ENCODE data around the gene GTF3C6.

Gene GTF3C6

DNA sequence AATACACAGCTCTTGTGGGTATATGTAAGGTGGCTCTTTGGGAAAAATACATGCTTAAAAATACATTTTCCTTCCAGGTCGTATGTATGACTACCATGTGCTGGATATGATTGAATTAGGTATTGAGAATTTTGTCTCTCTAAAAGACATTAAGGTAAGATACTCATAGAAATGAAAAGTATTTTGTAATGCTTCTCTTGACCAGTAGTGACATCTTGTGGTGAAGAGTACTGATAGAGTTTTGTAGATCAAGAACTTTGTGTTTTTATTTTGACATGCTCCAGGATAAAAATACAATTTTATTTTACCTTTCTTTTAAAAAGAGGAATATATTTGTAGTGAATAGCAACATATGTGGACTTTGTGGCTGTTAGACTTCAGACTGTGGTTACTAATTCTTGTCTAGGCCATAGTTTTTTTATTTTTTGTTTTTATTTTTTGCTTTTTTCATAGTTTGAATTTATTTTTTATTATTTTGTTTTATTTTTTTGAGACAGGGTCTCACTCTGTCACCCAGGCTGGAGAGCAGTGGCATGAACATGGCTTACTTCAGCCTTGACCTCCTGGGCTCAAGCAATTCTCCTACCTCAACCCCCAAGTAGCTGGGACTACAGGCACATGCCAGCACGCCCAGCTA is 41.2 kb downstream of the GTF3C6 start:
- no peaks in the 10 kb centered on the region for H3K9me2 ChIP-seq (ENCODE audit: low read depth, low read length)
- H3K9me3 ChIP-seq (ENCODE audit: low read length): no peaks in the 10 kb centered on the region
- no peaks in the 10 kb centered on the region for H4K20me1 ChIP-seq (ENCODE audit: insufficient read depth, low read length)
- H3K27me3 ChIP-seq (ENCODE audit: insufficient read depth, low read length): no peaks in the 10 kb centered on the region
- no peak overlapping the region for H3K4me3 ChIP-seq (ENCODE audit: low read depth, low read length, poor library complexity, severe bottlenecking)
- H3K4me1 ChIP-seq (ENCODE audit: insufficient read depth, low read length, severe bottlenecking): no peaks in the 10 kb centered on the region
- no peak overlapping the region for H3K9ac ChIP-seq (ENCODE audit: low read length)
- no peak overlapping the region for H3K27ac ChIP-seq (ENCODE audit: low read depth, low read length, poor library complexity, severe bottlenecking)
- H2AFZ ChIP-seq (ENCODE audit: low read length): no peak overlapping the region
- H3K36me3 ChIP-seq (ENCODE audit: insufficient read depth, low read length): peaks cover 93% of the 10 kb centered on the region
- no peaks in the 10 kb centered on the region for H3K79me2 ChIP-seq (ENCODE audit: insufficient read depth, low read length)
- TF ChIP-seq EZH2 (IDR thresholded peaks at IDR 0.05; ENCODE audit: borderline replicate concordance, low read length): no peak
- TF ChIP-seq, protein P1, sequence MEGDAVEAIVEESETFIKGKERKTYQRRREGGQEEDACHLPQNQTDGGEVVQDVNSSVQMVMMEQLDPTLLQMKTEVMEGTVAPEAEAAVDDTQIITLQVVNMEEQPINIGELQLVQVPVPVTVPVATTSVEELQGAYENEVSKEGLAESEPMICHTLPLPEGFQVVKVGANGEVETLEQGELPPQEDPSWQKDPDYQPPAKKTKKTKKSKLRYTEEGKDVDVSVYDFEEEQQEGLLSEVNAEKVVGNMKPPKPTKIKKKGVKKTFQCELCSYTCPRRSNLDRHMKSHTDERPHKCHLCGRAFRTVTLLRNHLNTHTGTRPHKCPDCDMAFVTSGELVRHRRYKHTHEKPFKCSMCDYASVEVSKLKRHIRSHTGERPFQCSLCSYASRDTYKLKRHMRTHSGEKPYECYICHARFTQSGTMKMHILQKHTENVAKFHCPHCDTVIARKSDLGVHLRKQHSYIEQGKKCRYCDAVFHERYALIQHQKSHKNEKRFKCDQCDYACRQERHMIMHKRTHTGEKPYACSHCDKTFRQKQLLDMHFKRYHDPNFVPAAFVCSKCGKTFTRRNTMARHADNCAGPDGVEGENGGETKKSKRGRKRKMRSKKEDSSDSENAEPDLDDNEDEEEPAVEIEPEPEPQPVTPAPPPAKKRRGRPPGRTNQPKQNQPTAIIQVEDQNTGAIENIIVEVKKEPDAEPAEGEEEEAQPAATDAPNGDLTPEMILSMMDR (IDR thresholded peaks at IDR 0.05; ENCODE audit: low read length): peak; percentile 41; the same call in 1 of the 2 replicates
- H3K4me2 ChIP-seq (ENCODE audit: low read length): no peak overlapping the region
- H3F3A ChIP-seq (ENCODE audit: insufficient read depth, low read length): no peaks in the 10 kb centered on the region

DNA sequence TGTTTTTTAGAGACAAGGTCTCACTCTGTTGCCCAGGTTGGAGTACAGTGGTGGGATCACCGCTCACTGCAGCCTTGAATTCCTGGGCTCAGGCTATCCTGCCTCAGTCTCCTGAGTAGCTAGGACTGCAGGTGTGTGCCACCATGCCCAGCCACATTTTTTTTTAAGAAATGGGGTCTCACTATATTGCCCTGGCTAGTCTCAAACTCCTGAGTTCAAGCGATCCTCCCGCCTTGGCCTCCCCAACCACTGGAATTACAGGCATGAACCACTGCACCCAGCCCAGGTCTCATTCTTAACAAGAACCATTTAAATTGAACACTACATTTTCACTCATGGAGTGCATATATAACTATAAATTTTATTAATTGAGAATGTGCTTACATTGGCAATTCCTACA is 43.8 kb downstream of the GTF3C6 start:
- Histone ChIP-seq H3K27ac (ENCODE audit: low read depth, low read length, poor library complexity, severe bottlenecking) (no peak overlapping the region), H3F3A (ENCODE audit: insufficient read depth, low read length) (no peaks in the 10 kb centered on the region), H3K27me3 (ENCODE audit: insufficient read depth, low read length) (no peaks in the 10 kb centered on the region), H4K20me1 (ENCODE audit: insufficient read depth, low read length) (no peaks in the 10 kb centered on the region), H3K9me2 (ENCODE audit: low read depth, low read length) (no peaks in the 10 kb centered on the region), H3K9ac (ENCODE audit: low read length) (no peak overlapping the region), H2AFZ (ENCODE audit: low read length) (no peak overlapping the region), H3K79me2 (ENCODE audit: insufficient read depth, low read length) (no peaks in the 10 kb centered on the region), H3K9me3 (ENCODE audit: low read length) (no peaks in the 10 kb centered on the region), H3K4me1 (ENCODE audit: insufficient read depth, low read length, severe bottlenecking) (no peaks in the 10 kb centered on the region), H3K36me3 (ENCODE audit: insufficient read depth, low read length) (peaks cover 87% of the 10 kb centered on the region), H3K4me3 (ENCODE audit: low read depth, low read length, poor library complexity, severe bottlenecking) (no peak overlapping the region), H3K4me2 (ENCODE audit: low read length) (no peak overlapping the region)
- no peak for TF ChIP-seq EZH2 (IDR thresholded peaks at IDR 0.05; ENCODE audit: borderline replicate concordance, low read length)
- TF ChIP-seq, protein P1 (IDR thresholded peaks at IDR 0.05; ENCODE audit: low read length): no peak

GRCh38 chr6:111011360-111012142 is 53.0 kb downstream of the GTF3C6 start:
- no peaks in the 10 kb centered on the region for H3K27me3 ChIP-seq (ENCODE audit: insufficient read depth, low read length)
- TF ChIP-seq EZH2 (IDR thresholded peaks at IDR 0.05; ENCODE audit: borderline replicate concordance, low read length): no peak
- TF ChIP-seq, protein P1 (IDR thresholded peaks at IDR 0.05; ENCODE audit: low read length): peak; percentile 68
- no peak overlapping the region for H3K9ac ChIP-seq (ENCODE audit: low read length)
- H3F3A ChIP-seq (ENCODE audit: insufficient read depth, low read length): no peaks in the 10 kb centered on the region
- no peaks in the 10 kb centered on the region for H4K20me1 ChIP-seq (ENCODE audit: insufficient read depth, low read length)
- H3K4me2 ChIP-seq (ENCODE audit: low read length): no peak overlapping the region
- no peaks in the 10 kb centered on the region for H3K9me3 ChIP-seq (ENCODE audit: low read length)
- H3K4me1 ChIP-seq (ENCODE audit: insufficient read depth, low read length, severe bottlenecking): no peaks in the 10 kb centered on the region
- no peak overlapping the region for H2AFZ ChIP-seq (ENCODE audit: low read length)
- H3K9me2 ChIP-seq (ENCODE audit: low read depth, low read length): no peaks in the 10 kb centered on the region
- peaks cover 85% of the 10 kb centered on the region for H3K36me3 ChIP-seq (ENCODE audit: insufficient read depth, low read length)
- H3K27ac ChIP-seq (ENCODE audit: low read depth, low read length, poor library complexity, severe bottlenecking): no peak overlapping the region
- H3K79me2 ChIP-seq (ENCODE audit: insufficient read depth, low read length): no peaks in the 10 kb centered on the region
- no peak overlapping the region for H3K4me3 ChIP-seq (ENCODE audit: low read depth, low read length, poor library complexity, severe bottlenecking)

All from OCI-LY1 (cell line).